NCI-H748 (cell line): ENCODE measurements around the gene TMEM171.

Source experiments
- DNase-seq: peaks from one replicate; lab custom pipeline; 2025; ENCODE audit not compliant: unreplicated experiment; lab: John Stamatoyannopoulos, UW

TMEM171 gene

GRCh38 chr5:73151766-73152410 lies 31.5 kb downstream of the TMEM171 start:
- no peak for DNase-seq

GRCh38 chr5:73152411-73153388 lies 32.3 kb downstream of the TMEM171 start:
- DNase-seq: peak; percentile 51

- DNase-seq: no peak
These were observed 33.1 kb downstream of the TMEM171 start for GRCh38 chr5:73153513-73153912.

- DNase-seq: no peak
These were observed 34.0 kb downstream of the TMEM171 start for GRCh38 chr5:73154208-73155006.

GRCh38 chr5:73155271-73156222 lies 35.2 kb downstream of the TMEM171 start:
- no peak for DNase-seq

GRCh38 chr5:73157414-73158303 lies 37.3 kb downstream of the TMEM171 start:
- DNase-seq: no peak

- no peak for DNase-seq
These were observed 37.9 kb downstream of the TMEM171 start for GRCh38 chr5:73158313-73158712.

GRCh38 chr5:73160239-73160671 lies 39.9 kb downstream of the TMEM171 start:
- DNase-seq: no peak

GRCh38 chr5:73170522-73170921 lies 50.1 kb downstream of the TMEM171 start:
- peak; percentile 14 for DNase-seq

- DNase-seq: peak; percentile 13
These were observed 51.1 kb downstream of the TMEM171 start for GRCh38 chr5:73171495-73171894.

- DNase-seq: no peak
These were observed 52.6 kb downstream of the TMEM171 start, which contains the start of gene TMEM174 for GRCh38 chr5:73172951-73173350. TSS of gene TMEM174 (plus strand) at chr5:73173193. CDS start at chr5:73173244, 51 bp downstream.

GRCh38 chr5:73174100-73174815 lies 53.9 kb downstream of the TMEM171 start:
- no peak for DNase-seq

- DNase-seq: no peak
These were observed 55.9 kb downstream of the TMEM171 start for GRCh38 chr5:73176250-73176649.

GRCh38 chr5:73178265-73178664 lies 57.9 kb downstream of the TMEM171 start:
- no peak for DNase-seq

GRCh38 chr5:73179730-73180129 lies 59.4 kb downstream of the TMEM171 start:
- DNase-seq: no peak

GRCh38 chr5:73180566-73180965 lies 60.2 kb downstream of the TMEM171 start:
- no peak for DNase-seq
